ENCODE data around the gene WFS1.

WFS1 gene

GRCh38 chr4:6228158-6229067 is 41.2 kb upstream of the WFS1 start:
- TF ChIP-seq EZH2phosphoT487 (IDR thresholded peaks at IDR 0.05; ENCODE audit: borderline replicate concordance) (no peak), CTCF (conservative IDR thresholded peaks at IDR 0.05; ENCODE audit: low read length) (no peak)
- H3K9me3 ChIP-seq (ENCODE audit: insufficient read depth, low read depth, low read length), result no peaks in the 10 kb centered on the region
- H3K4me3 ChIP-seq (ENCODE audit: low read length, poor library complexity, severe bottlenecking), result no peak overlapping the region
- H3K4me1 ChIP-seq (ENCODE audit: insufficient read depth, low read length, poor library complexity, severe bottlenecking), result no peaks in the 10 kb centered on the region
- H4K20me1 ChIP-seq (ENCODE audit: insufficient read depth, low read length, poor library complexity, severe bottlenecking), result no peaks in the 10 kb centered on the region
- H3K27me3 ChIP-seq (ENCODE audit: insufficient read depth, low read length, poor library complexity, severe bottlenecking), result no peaks in the 10 kb centered on the region
- no peaks in the 10 kb centered on the region for H3F3A ChIP-seq (ENCODE audit: low read depth)
- no peaks in the 10 kb centered on the region for H3K9me2 ChIP-seq (replicated peaks; ENCODE audit: low read depth, low read length)
- no peaks in the 10 kb centered on the region for H3K36me3 ChIP-seq (ENCODE audit: insufficient read depth, low read length)
- H3K9ac ChIP-seq (ENCODE audit: low read depth, low read length, poor library complexity, severe bottlenecking), result no peak overlapping the region
- no peak overlapping the region for H2AFZ ChIP-seq (ENCODE audit: low read length)
- no peaks in the 10 kb centered on the region for H3K79me2 ChIP-seq (ENCODE audit: insufficient read depth, low read length)
- no peak overlapping the region for H3K4me2 ChIP-seq (ENCODE audit: low read depth, low read length, poor library complexity, severe bottlenecking)

GRCh38 chr4:6229095-6229494 is 40.6 kb upstream of the WFS1 start:
- TF ChIP-seq EZH2phosphoT487 (IDR thresholded peaks at IDR 0.05; ENCODE audit: borderline replicate concordance), result no peak
- no peak for TF ChIP-seq CTCF (conservative IDR thresholded peaks at IDR 0.05; ENCODE audit: low read length)
- no peaks in the 10 kb centered on the region for H4K20me1 ChIP-seq (ENCODE audit: insufficient read depth, low read length, poor library complexity, severe bottlenecking)
- no peaks in the 10 kb centered on the region for H3K36me3 ChIP-seq (ENCODE audit: insufficient read depth, low read length)
- no peaks in the 10 kb centered on the region for H3F3A ChIP-seq (ENCODE audit: low read depth)
- H3K79me2 ChIP-seq (ENCODE audit: insufficient read depth, low read length), result no peaks in the 10 kb centered on the region
- H3K9me2 ChIP-seq (replicated peaks; ENCODE audit: low read depth, low read length), result no peaks in the 10 kb centered on the region
- H3K4me3 ChIP-seq (ENCODE audit: low read length, poor library complexity, severe bottlenecking), result no peak overlapping the region
- no peak overlapping the region for H2AFZ ChIP-seq (ENCODE audit: low read length)
- H3K4me1 ChIP-seq (ENCODE audit: insufficient read depth, low read length, poor library complexity, severe bottlenecking), result peaks cover 3% of the 10 kb centered on the region
- H3K27me3 ChIP-seq (ENCODE audit: insufficient read depth, low read length, poor library complexity, severe bottlenecking), result no peaks in the 10 kb centered on the region
- H3K9ac ChIP-seq (ENCODE audit: low read depth, low read length, poor library complexity, severe bottlenecking), result no peak overlapping the region
- H3K4me2 ChIP-seq (ENCODE audit: low read depth, low read length, poor library complexity, severe bottlenecking), result no peak overlapping the region
- no peaks in the 10 kb centered on the region for H3K9me3 ChIP-seq (ENCODE audit: insufficient read depth, low read depth, low read length)

GRCh38 chr4:6229671-6230501 is 39.8 kb upstream of the WFS1 start:
- Histone ChIP-seq H3K79me2 (ENCODE audit: insufficient read depth, low read length) (no peaks in the 10 kb centered on the region), H3K9ac (ENCODE audit: low read depth, low read length, poor library complexity, severe bottlenecking) (no peak overlapping the region), H4K20me1 (ENCODE audit: insufficient read depth, low read length, poor library complexity, severe bottlenecking) (no peaks in the 10 kb centered on the region), H2AFZ (ENCODE audit: low read length) (no peak overlapping the region), H3K4me2 (ENCODE audit: low read depth, low read length, poor library complexity, severe bottlenecking) (no peak overlapping the region), H3K4me3 (ENCODE audit: low read length, poor library complexity, severe bottlenecking) (no peak overlapping the region), H3F3A (ENCODE audit: low read depth) (no peaks in the 10 kb centered on the region), H3K9me3 (ENCODE audit: insufficient read depth, low read depth, low read length) (no peaks in the 10 kb centered on the region), H3K27me3 (ENCODE audit: insufficient read depth, low read length, poor library complexity, severe bottlenecking) (no peaks in the 10 kb centered on the region), H3K36me3 (ENCODE audit: insufficient read depth, low read length) (no peaks in the 10 kb centered on the region), H3K4me1 (ENCODE audit: insufficient read depth, low read length, poor library complexity, severe bottlenecking) (peaks cover 8% of the 10 kb centered on the region), H3K9me2 (replicated peaks; ENCODE audit: low read depth, low read length) (no peaks in the 10 kb centered on the region)
- TF ChIP-seq CTCF (conservative IDR thresholded peaks at IDR 0.05; ENCODE audit: low read length) (no peak), EZH2phosphoT487 (IDR thresholded peaks at IDR 0.05; ENCODE audit: borderline replicate concordance) (no peak)

All from Loucy (cell line).